Measurements from ENCODE around the gene KLF5. TPM values are rescaled to one million over a fixed set of nuclear protein-coding genes. Genes with fewer than 3 reads are reported as not detected.

Gene KLF5
- total and polyA plus RNA-seq, 10 donors = 0.74 to 5.4 (median 1.3) TPM

DNA sequence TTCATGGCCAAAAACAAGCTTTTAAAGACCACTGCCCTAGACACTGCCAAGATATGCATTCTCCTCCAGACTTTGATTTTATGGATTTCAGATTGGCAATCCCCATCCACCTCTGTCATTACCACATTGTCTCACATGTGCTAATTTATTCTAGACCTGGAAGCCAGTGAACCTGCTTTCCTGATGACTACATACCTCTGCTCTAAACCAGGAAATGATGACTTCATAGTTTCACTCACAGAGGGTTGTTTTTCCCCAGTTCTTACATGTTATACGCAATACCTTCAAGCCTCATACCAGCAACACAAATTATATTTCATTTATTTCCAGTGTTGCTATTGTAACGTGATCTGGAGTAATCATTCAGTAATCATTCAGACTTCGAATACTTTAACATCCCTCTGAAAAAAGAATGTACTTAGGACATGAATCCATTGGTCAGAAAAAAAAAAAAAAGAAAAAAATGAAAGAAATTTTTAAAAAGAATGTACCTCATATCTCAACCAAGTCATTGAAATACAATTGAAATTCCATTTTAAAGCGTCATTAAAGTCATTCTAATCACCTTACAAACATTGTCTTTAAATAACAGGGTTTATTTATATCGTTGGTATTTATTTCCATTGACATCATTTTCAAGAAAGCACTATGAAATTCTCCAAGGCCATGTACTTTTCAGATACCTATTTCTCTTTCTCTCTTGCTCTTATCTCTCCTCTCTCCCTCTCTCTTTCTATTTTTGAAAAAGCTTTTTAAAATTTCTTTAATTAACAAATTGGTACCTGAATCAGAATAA is 33.4 kb upstream of the KLF5 start:
- Histone ChIP-seq H3K27ac (no peak overlapping the region), H3K9me3 (no peaks in the 10 kb centered on the region), H3K4me1 (no peaks in the 10 kb centered on the region), H3K4me3 (no peak overlapping the region), H3K27me3 (replicated peaks in 1 of 7) (no peaks in the 10 kb centered on the region), H3K36me3 (no peaks in the 10 kb centered on the region)
- 80 to 90% (median 82%) methylated on average over 5 of the region's 5 CpGs for WGBS, 5 donors
- no peak for DNase-seq
- TF ChIP-seq POLR2A (IDR thresholded peaks at IDR 0.05) (no peak), POLR2AphosphoS5 (IDR thresholded peaks at IDR 0.05) (no peak)
- TF ChIP-seq, protein P1, sequence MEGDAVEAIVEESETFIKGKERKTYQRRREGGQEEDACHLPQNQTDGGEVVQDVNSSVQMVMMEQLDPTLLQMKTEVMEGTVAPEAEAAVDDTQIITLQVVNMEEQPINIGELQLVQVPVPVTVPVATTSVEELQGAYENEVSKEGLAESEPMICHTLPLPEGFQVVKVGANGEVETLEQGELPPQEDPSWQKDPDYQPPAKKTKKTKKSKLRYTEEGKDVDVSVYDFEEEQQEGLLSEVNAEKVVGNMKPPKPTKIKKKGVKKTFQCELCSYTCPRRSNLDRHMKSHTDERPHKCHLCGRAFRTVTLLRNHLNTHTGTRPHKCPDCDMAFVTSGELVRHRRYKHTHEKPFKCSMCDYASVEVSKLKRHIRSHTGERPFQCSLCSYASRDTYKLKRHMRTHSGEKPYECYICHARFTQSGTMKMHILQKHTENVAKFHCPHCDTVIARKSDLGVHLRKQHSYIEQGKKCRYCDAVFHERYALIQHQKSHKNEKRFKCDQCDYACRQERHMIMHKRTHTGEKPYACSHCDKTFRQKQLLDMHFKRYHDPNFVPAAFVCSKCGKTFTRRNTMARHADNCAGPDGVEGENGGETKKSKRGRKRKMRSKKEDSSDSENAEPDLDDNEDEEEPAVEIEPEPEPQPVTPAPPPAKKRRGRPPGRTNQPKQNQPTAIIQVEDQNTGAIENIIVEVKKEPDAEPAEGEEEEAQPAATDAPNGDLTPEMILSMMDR (IDR thresholded peaks at IDR 0.05 in 8 of 11, conservative IDR thresholded peaks at IDR 0.05 in 3 of 11) = no peak
- intact Hi-C loops (cut with DNase I; ENCODE audit: low total_unique reads) = no loop called here

DNA sequence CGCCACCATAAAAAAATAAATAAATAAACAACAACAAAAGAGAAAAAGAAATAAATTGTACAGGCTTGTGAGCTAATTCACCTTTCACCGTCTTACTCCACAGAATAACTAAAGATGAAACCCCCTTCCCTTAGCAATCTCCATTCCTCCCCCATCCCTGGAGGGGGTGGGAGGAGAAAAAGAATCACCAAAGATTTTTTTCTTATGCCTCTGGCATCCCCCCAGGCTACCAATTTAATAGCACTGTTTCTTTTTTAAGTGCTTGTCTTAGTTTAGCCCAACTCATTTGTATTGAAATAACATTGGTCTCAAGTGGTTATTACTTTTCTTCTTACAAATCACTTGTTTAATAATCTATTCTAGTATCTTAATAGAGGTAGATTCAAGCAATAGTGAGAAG is 23.9 kb upstream of the KLF5 start:
- WGBS, 5 donors = 86 to 94% (median 93%) methylated on average over 2 of the region's 2 CpGs

DNA sequence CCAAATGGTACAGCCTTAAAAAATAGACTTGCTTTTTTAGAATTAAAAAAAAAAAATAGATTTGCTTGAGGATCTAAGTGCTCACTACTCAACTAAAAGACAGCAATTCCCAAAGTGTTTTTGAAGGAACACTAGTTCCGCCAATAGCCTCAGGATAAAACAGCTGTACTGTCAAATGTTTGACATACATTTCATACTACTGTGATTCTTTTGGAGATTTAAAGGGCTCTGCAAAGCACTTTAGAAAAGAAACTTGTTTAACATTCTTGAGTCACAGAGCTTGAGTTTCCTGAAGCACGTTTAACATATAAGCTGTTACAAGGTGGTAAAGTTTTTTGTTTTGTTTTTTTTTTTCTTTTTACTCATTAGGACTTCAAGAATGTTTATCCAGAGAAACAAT is 23.1 kb upstream of the KLF5 start:
- 60 to 82% (median 80%) methylated on average over 2 of the region's 2 CpGs for WGBS, 5 donors
- no peak for DNase-seq

More for the DNA sequence above, 23.9 kb upstream of the KLF5 start:
- no peaks in the 10 kb centered on the region for H3K4me1 ChIP-seq
- intact Hi-C loops (cut with DNase I; ENCODE audit: low total_unique reads) = no loop called here
- TF ChIP-seq, protein P1 (IDR thresholded peaks at IDR 0.05 in 8 of 11, conservative IDR thresholded peaks at IDR 0.05 in 3 of 11) = no peak
- TF ChIP-seq POLR2AphosphoS5 (IDR thresholded peaks at IDR 0.05) = no peak
- no peak for TF ChIP-seq POLR2A (IDR thresholded peaks at IDR 0.05)
- H3K27ac ChIP-seq = no peak overlapping the region
- no peaks in the 10 kb centered on the region for H3K9me3 ChIP-seq
- no peak overlapping the region for H3K4me3 ChIP-seq
- DNase-seq = no peak
- no peaks in the 10 kb centered on the region for H3K27me3 ChIP-seq (replicated peaks in 1 of 7)
- H3K36me3 ChIP-seq = no peaks in the 10 kb centered on the region

DNA sequence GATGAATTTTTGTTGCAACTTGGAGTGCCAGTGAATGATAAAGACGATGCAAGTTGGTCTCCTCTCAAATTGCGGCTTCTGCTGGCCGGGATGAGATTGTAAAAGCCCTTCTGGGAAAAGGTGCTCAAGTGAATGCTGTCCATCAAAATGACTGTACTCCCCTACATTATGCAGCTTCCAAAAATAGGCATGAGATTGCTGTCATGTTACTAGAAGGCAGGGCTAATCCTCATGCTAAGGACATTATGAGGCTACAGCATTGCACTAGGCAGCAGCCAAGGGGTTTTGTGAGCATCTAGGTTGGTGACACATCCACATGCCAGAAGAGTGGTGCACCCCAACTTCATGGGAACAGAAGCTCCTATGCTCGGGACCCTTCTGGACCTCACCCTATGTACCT is 22.2 kb upstream of the KLF5 start:
- Histone ChIP-seq H3K27ac (no peak overlapping the region), H3K27me3 (replicated peaks in 1 of 7) (no peaks in the 10 kb centered on the region), H3K9me3 (no peaks in the 10 kb centered on the region), H3K4me3 (no peak overlapping the region), H3K36me3 (no peaks in the 10 kb centered on the region), H3K4me1 (no peaks in the 10 kb centered on the region)
- intact Hi-C loops (cut with DNase I; ENCODE audit: low total_unique reads) = no loop called here
- TF ChIP-seq, protein P1 (IDR thresholded peaks at IDR 0.05 in 8 of 11, conservative IDR thresholded peaks at IDR 0.05 in 3 of 11) = no peak
- TF ChIP-seq POLR2AphosphoS5 (IDR thresholded peaks at IDR 0.05) = no peak
- no peak for TF ChIP-seq POLR2A (IDR thresholded peaks at IDR 0.05)
- no peak for DNase-seq
- 91 to 99% (median 97%) methylated on average over 4 of the region's 4 CpGs for WGBS, 5 donors

More for the DNA sequence above, 23.1 kb upstream of the KLF5 start:
- no peaks in the 10 kb centered on the region for H3K9me3 ChIP-seq
- H3K4me3 ChIP-seq = no peak overlapping the region
- intact Hi-C loops (cut with DNase I; ENCODE audit: low total_unique reads) = no loop called here
- TF ChIP-seq POLR2A (IDR thresholded peaks at IDR 0.05) = no peak
- H3K27ac ChIP-seq = no peak overlapping the region
- no peaks in the 10 kb centered on the region for H3K27me3 ChIP-seq (replicated peaks in 1 of 7)
- no peaks in the 10 kb centered on the region for H3K36me3 ChIP-seq
- no peaks in the 10 kb centered on the region for H3K4me1 ChIP-seq

Measured in spleen (tissue), 11 donors.